GM21825 (cell line): Measurements from ENCODE around the gene PLD4.
"Not testable (repeated sequence)": the region's sequence is repeated elsewhere in the genome, so short reads cannot be mapped to it uniquely, and the experiment has no call there.

ENCODE experiments used
- ATAC-seq: cut with Tn5 transposase; IDR thresholded peaks from one replicate; pipeline ENCODE4 v1.9.1; 2021; ENCODE audit warnings: mild to moderate bottlenecking, moderate library complexity; ENCODE audit not compliant: unreplicated experiment

The PLD4 gene

DNA sequence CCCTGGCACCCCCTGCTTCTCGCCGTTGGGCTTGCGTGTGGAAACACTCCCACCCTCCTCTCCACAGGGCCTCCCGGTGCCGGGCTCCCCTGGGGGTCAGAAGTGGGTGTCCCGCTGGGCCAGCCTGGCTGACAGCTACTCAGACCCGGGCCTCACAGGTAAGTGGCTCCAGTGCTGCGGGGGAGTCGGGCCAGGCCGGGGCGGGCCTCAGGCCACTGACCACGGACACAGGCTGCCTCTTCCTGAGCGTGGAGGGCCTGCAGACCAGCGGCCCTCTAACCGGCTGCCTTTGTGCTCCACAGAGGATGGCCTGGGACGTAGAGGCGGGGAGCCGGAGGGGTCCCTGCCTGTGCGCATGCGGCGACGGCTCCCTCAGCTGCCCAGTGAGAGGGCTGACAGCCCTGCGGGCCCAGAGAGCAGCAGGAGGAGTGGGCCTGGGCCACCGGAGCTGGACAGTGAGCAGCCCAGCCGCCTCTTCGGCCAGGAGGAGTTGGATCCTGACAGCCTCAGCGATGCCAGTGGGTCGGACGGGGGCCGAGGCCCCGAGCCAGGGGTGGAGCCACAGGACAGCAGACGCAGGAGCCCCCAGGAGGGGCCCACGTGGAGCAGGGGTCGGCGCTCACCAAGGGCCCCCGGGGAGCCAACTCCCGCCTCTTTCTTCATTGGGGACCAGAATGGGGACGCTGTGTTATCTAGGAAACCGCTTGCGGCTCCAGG, 38.5 kb upstream of the PLD4 start:
- no peak for ATAC-seq

DNA sequence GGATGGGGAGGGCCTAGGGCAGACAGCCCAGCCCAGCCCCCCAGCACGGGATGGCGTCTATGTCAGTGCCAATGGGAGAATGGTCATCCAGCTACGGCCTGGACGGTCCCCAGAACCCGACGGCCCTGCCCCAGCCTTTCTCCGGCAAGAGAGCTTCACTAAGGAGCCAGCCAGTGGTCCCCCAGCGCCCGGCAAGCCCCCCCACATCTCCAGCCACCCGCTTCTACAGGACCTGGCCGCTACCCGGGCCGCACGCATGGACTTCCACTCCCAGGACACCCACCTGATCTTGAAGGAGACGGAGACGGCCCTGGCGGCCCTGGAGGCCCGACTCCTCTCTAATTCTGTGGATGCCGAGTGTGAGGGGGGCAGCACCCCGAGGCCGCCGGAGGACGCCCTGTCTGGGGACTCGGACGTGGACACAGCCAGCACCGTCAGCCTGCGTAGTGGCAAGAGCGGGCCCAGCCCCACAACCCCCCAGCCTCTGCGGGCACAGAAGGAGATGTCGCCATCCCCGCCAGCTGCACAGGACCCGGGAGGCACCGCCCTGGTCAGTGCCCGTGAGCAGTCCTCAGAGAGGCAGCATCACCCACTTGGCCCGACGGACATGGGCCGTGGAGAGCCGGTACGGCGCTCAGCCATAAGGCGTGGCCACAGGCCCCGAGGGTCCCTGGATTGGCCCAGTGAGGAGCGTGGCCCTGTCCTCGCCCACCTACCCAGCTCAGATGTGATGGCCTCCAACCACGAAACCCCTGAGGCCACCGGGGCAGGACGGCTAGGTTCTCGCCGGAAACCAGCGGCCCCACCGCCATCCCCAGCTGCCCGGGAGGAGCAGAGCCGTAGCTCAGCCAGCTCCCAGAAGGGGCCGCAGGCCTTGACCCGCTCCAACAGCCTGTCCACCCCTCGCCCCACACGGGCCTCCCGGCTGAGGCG, 37.7 kb upstream of the PLD4 start:
- ATAC-seq = no peak

GRCh38 chr14:104887623-104888488, 36.8 kb upstream of the PLD4 start:
- ATAC-seq = no peak

DNA sequence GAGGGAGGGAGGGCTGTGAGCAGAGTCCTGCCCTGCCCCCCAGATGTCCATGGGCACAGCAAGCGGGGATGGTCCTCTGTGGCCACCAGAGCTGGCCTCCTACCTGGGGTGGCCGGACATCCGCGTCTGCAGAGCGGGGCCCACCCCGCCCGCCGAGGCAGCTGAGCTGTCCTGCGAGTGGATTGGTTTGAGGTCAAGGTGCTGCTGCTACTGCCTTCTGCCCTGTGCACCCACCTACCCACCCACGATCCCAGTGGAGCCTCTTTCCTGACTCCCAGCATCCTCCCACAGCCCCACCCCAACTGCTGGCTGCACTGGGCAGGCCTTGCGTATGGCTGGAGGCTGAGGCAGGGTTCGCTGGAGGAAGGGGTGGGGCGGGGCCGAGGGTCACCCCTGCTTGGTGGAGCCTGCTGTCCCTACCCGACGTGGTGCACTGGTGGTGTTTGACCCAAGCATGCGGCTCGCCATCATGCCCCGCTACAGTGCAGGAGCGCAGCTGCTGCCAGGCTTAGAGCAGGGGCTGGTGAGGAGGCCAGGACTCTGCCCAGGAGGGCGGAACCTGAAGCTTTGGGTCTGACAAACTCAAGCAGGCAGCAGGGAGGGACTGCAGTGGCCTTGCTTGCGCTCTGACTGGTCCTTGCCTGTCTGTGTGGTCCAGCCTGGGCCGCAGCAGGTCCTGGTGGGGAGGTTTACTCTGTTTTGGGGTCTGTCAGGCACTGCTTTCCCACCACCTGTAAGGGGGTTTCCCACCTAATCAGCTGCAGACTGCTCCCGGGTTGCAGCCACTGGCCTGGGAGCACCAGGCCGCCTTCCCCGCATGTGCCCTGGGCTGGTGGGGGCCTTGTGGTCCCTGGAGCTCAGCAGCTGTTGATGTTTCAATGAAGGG, 35.9 kb upstream of the PLD4 start:
- no peak for ATAC-seq

- no peak for ATAC-seq
Observed at GRCh38 chr14:104889375-104889757, 35.3 kb upstream of the PLD4 start.

GRCh38 chr14:104890292-104890691, 34.4 kb upstream of the PLD4 start:
- not testable (repeated sequence) for ATAC-seq

- no peak for ATAC-seq
Observed at GRCh38 chr14:104891121-104891551, 33.5 kb upstream of the PLD4 start.

DNA sequence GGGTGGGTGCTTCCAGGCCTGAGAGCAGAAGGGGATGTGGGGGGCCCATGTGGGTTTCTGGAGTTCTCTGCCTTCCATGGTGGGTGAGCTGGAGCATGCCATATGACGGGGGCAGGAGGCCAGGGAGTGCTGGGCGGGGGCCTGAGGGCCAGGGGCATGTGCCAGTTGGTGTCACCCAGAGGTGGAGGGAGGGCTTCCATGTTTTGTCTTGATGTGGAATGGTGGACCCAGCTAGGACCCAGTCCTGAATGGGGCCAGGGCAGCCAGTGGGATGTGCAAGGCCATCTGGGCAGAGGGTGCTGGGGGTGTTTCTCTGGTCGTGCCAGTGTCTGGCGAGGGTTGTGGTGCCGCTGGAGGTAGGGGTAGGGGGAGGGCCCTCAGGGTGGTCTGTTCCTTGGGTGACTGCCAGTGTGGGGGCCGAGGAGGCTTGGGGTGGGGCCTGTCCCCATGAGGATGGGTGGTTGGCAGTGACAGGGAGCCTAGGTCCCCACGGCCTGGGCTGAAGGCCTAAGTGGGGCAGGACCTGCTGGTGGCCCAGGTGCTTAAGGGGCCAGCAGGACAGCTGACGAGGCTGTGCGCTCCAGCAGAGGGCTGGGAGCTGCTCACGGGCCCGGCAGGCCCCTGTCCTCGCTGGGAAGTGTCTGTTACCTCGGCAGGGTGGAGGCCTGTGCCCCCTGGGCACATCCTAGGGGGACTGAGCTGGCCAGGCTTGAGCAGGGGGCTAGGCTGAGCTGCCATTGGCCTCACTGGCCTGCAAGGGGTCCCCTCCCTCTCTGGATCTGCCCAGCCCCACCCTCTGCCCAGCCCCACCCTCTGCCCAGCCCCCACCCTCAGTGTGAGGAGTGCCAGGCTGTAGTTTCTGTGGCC, 32.8 kb upstream of the PLD4 start:
- no peak for ATAC-seq

DNA sequence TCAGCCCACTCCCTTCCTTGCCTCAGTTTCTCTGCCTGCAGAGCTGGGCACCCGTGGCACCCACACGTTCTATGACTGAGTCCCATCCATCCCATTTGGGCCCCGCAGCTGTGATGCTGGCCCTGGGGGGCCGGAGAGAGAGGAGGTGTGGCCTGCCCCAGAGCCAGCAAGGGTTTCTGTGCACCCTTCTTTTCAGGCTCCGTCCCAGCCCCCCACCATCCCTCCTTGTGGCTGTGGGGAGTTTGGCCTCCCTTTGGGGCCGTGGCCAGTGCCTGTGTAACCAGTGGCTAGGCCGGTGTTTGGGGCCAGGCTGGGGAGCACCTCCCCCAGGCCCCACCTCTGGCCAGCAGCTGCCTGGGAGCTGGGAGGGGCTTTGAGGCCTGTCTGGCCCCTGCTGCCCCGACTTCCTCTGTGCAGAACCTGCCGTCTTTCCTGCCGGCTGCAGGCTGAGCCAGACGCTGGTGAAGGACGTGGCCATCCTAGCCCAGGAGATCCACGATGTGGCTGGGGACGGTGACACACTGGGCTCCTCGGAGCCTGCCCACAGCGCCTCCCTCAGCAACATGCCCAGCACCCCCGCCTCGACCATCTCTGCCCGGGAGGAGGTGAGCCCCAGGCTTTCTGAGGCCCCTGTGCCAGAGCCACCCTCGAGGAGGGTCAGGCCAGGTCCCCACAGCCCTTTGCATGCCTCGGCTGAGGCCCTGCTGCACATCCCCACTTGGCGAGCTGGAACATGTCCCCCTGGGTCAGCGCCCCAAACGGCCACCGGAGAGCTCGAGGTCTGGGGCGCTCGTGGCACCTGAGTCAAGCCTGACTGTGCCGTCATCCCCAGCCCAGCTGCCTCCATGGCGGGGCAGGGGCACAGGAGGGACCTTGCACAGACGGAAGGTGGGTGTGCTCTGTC, 31.9 kb upstream of the PLD4 start:
- ATAC-seq = no peak

DNA sequence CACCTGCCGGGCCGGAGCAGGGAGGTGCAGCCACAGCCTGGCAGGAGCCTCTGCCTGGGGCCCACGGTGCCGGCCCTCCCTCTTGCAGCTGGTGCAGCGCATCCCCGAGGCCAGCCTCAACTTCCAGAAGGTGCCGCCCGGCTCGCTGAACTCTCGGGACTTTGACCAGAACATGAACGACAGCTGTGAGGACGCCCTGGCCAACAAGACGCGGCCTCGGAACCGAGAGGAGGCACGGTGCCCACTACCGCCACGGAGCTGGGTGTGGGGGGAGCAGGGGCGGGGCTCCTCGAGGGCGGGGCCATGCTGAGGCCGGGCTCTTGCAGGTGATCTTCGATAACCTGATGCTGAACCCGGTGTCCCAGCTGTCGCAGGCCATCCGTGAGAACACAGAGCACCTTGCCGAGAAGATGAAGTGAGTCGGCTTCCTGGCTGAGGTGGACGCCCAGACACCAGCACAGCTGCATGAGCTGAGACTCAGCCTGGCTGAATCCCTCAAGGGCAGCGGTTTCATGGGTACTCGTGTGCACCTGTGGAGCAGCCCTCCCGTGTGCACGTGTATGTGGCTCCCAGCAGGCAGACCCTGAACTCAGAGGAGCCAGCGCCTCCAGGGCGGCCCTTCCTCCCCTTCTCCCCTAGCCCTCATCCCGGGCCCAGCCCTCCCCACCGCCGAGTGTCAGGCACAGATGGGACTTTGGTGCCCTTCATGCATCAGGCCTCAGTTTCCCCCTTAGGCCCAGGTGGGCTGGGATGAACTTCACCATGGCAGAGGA, 31.1 kb upstream of the PLD4 start:
- ATAC-seq = no peak

- ATAC-seq = no peak
Observed at GRCh38 chr14:104894331-104895206, 30.1 kb upstream of the PLD4 start.

- ATAC-seq = no peak
Observed at GRCh38 chr14:104895207-104895785, 29.4 kb upstream of the PLD4 start.

- no peak for ATAC-seq
Observed at GRCh38 chr14:104895786-104896661, 28.7 kb upstream of the PLD4 start.

GRCh38 chr14:104897330-104898194, 27.1 kb upstream of the PLD4 start:
- ATAC-seq = no peak
